ENCODE data around the gene CDKN2D. TPM values are rescaled to one million over a fixed set of nuclear protein-coding genes. Genes with fewer than 3 reads are reported as not detected.

Gene CDKN2D
- total and polyA plus RNA-seq, 2 experiments from 2014 or later = 6.4 to 13.9 TPM

- Histone ChIP-seq H2AFZ (no peak overlapping the region), H3K4me3 (no peak overlapping the region), H3K79me2 (no peaks in the 10 kb centered on the region), H3K9me2 (replicated peaks; ENCODE audit: insufficient read depth) (no peaks in the 10 kb centered on the region), H3K9me3 (ENCODE audit: low read depth) (no peaks in the 10 kb centered on the region), H4K20me1 (ENCODE audit: insufficient read depth, poor library complexity, severe bottlenecking) (no peaks in the 10 kb centered on the region), H3K27me3 (peaks cover 39% of the 10 kb centered on the region), H3K36me3 (replicated peaks; ENCODE audit: insufficient read depth, low read depth) (no peaks in the 10 kb centered on the region), H3K27ac (no peak overlapping the region), H3K4me1 (ENCODE audit: insufficient read depth) (peaks cover 7% of the 10 kb centered on the region), H3K4me2 (no peak overlapping the region)
- no peak for DNase-seq (ENCODE audit: low spot score)
- TF ChIP-seq CTCF (IDR thresholded peaks at IDR 0.05; ENCODE audit: poor library complexity) (no peak), EZH2phosphoT487 (IDR thresholded peaks at IDR 0.05; ENCODE audit: low read depth, severe bottlenecking, unreplicated experiment) (no peak), EZH2 (IDR thresholded peaks at IDR 0.05; ENCODE audit: borderline replicate concordance) (no peak)
- WGBS (ENCODE audit: low lambda C conversion rate, missing lambda C conversion rate) = 84% methylated on average over 13 of the region's 13 CpGs
Observed at GRCh38 chr19:10521461-10522171, 47.2 kb downstream of the CDKN2D start.

DNA sequence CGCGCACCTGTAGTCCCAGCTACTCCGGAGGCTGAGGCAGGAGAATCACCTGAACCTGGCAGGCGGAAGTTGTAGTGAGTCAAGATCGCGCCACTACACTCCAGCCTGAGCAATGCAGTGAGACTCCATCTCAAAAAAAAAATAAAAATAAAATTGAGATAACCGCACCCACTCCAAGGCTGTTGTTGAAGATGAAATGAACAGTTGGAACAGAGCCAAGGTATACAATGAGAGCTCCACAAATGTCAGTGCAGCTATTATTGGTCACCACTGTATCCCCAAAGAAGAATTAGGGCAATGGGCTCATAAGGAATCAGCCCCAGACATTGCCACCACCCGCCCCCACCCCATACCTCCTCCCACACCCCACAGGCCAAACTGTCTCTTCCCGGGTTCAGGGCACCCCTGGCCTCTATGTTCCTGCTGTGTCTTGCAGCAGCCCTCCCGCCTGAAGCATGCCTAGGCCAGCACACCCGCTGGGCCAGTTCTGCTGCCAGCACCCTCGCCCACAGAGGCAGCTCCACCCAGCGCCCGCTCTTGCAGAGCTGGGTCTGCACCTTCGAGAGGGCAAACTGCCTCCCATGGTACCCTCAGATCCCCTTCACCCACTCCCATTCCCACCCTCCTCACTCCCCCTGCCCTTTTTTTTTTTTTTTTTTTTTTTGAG lies 48.0 kb downstream of the CDKN2D start:
- no peak overlapping the region for H2AFZ ChIP-seq
- whole genome bisulfite sequencing (ENCODE audit: low lambda C conversion rate, missing lambda C conversion rate) = 93% methylated on average over 13 of the region's 15 CpGs
- H3K36me3 ChIP-seq (replicated peaks; ENCODE audit: insufficient read depth, low read depth) = no peaks in the 10 kb centered on the region
- H3K4me2 ChIP-seq = no peak overlapping the region
- H3K9me2 ChIP-seq (replicated peaks; ENCODE audit: insufficient read depth) = no peaks in the 10 kb centered on the region
- H3K27me3 ChIP-seq = peaks cover 48% of the 10 kb centered on the region
- H3K79me2 ChIP-seq = no peaks in the 10 kb centered on the region
- DNase-seq (ENCODE audit: low spot score) = no peak
- no peaks in the 10 kb centered on the region for H4K20me1 ChIP-seq (ENCODE audit: insufficient read depth, poor library complexity, severe bottlenecking)
- H3K4me1 ChIP-seq (ENCODE audit: insufficient read depth) = peaks cover 7% of the 10 kb centered on the region
- H3K27ac ChIP-seq = no peak overlapping the region
- no peak for TF ChIP-seq CTCF (IDR thresholded peaks at IDR 0.05; ENCODE audit: poor library complexity)
- no peak for TF ChIP-seq EZH2phosphoT487 (IDR thresholded peaks at IDR 0.05; ENCODE audit: low read depth, severe bottlenecking, unreplicated experiment)
- no peak for TF ChIP-seq EZH2 (IDR thresholded peaks at IDR 0.05; ENCODE audit: borderline replicate concordance)
- H3K9me3 ChIP-seq (ENCODE audit: low read depth) = no peaks in the 10 kb centered on the region
- no peak overlapping the region for H3K4me3 ChIP-seq

DNA sequence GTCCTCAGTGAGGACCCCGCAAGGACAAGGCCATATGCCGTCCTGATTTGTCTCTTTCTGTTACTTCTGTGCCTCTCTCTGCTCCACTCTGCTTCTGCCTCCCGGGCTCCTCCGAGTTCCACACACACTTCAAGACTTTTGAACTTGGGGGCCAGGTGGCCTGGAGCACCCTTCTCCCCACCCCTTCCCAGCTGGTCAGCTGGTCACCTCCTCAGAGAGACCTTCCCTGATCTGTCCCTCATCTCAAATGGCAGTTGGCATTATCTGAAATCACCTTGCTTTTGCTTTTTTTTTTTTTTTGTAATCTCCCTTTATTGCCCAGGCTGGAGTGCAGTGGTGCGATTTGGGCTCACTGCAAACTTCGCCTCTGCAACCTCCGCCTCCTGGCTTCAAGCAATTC lies 49.4 kb downstream of the CDKN2D start:
- H3K27me3 ChIP-seq = peaks cover 61% of the 10 kb centered on the region
- H3K9me3 ChIP-seq (ENCODE audit: low read depth) = no peaks in the 10 kb centered on the region
- H3K4me3 ChIP-seq = no peak overlapping the region
- H3K79me2 ChIP-seq = no peaks in the 10 kb centered on the region
- H3K27ac ChIP-seq = no peak overlapping the region
- DNase-seq (ENCODE audit: low spot score) = no peak
- no peak for TF ChIP-seq EZH2 (IDR thresholded peaks at IDR 0.05; ENCODE audit: borderline replicate concordance)
- no peak for TF ChIP-seq CTCF (IDR thresholded peaks at IDR 0.05; ENCODE audit: poor library complexity)
- no peak for TF ChIP-seq EZH2phosphoT487 (IDR thresholded peaks at IDR 0.05; ENCODE audit: low read depth, severe bottlenecking, unreplicated experiment)
- no peaks in the 10 kb centered on the region for H4K20me1 ChIP-seq (ENCODE audit: insufficient read depth, poor library complexity, severe bottlenecking)
- no peak overlapping the region for H3K4me2 ChIP-seq
- H3K4me1 ChIP-seq (ENCODE audit: insufficient read depth) = peaks cover 7% of the 10 kb centered on the region
- WGBS (ENCODE audit: low lambda C conversion rate, missing lambda C conversion rate) = 83% methylated on average over 7 of the region's 7 CpGs
- no peak overlapping the region for H2AFZ ChIP-seq
- H3K9me2 ChIP-seq (replicated peaks; ENCODE audit: insufficient read depth) = no peaks in the 10 kb centered on the region
- H3K36me3 ChIP-seq (replicated peaks; ENCODE audit: insufficient read depth, low read depth) = no peaks in the 10 kb centered on the region

All from hepatocyte (in vitro differentiated cells).